Loucy (cell line): ENCODE measurements around the gene PCDHGB4.
"Not testable (repeated sequence)": the region's sequence is repeated elsewhere in the genome, so short reads cannot be mapped to it uniquely, and the experiment has no call there.

ENCODE experiments used
- H2AFZ ChIP-seq: fragments of 200-600 bp; sonication (generic); 2 replicates; pipeline ENCODE4 v1.6.0; 2016; ENCODE audit warnings: antibody characterized with exemption, mild to moderate bottlenecking, low read length, moderate library complexity
- H3F3A ChIP-seq: fragments of 200-600 bp; 2 replicates; pipeline ENCODE4 v1.6.0; 2016; ENCODE audit warnings: antibody characterized with exemption, low read depth, mild to moderate bottlenecking
- H3K27me3 ChIP-seq: fragments of 200-600 bp; sonication (generic); 2 replicates; pipeline ENCODE4 v1.6.1; 2014; ENCODE audit warnings: low read length, mild to moderate bottlenecking; ENCODE audit not compliant: insufficient read depth, poor library complexity, severe bottlenecking
- H3K36me3 ChIP-seq: fragments of 200-600 bp; sonication (generic); 2 replicates; pipeline ENCODE4 v1.6.1; 2016; ENCODE audit warnings: low read length; ENCODE audit not compliant: insufficient read depth
- H3K4me1 ChIP-seq: fragments of 200-600 bp; sonication (generic); 2 replicates; pipeline ENCODE4 v1.5.1; 2014; ENCODE audit warnings: low read length, mild to moderate bottlenecking; ENCODE audit not compliant: insufficient read depth, poor library complexity, severe bottlenecking
- H3K4me2 ChIP-seq: fragments of 200-600 bp; sonication (generic); 2 replicates; pipeline ENCODE4 v1.6.0; 2014; ENCODE audit warnings: antibody characterized with exemption, low read length, low read depth, mild to moderate bottlenecking; ENCODE audit not compliant: poor library complexity, severe bottlenecking
- H3K4me3 ChIP-seq: fragments of 200-600 bp; sonication (generic); 2 replicates; pipeline ENCODE4 v1.5.1; 2014; ENCODE audit warnings: low read length, mild to moderate bottlenecking, mixed read lengths; ENCODE audit not compliant: poor library complexity, severe bottlenecking
- H3K79me2 ChIP-seq: fragments of 200-600 bp; sonication (generic); 2 replicates; pipeline ENCODE4 v1.6.1; 2014; ENCODE audit warnings: low read length; ENCODE audit not compliant: insufficient read depth
- H3K9ac ChIP-seq: fragments of 200-600 bp; sonication (generic); 2 replicates; pipeline ENCODE4 v1.6.0; 2014; ENCODE audit warnings: mild to moderate bottlenecking, low read depth, low read length, moderate library complexity; ENCODE audit not compliant: poor library complexity, severe bottlenecking
- H3K9me2 ChIP-seq: fragments of 200-600 bp; sonication (generic); replicated peaks from 2 replicates; pipeline ENCODE4 v1.6.1; 2016; ENCODE audit warnings: low read depth, low read length, mixed read lengths
- H3K9me3 ChIP-seq: fragments of 200-600 bp; sonication (generic); 2 replicates; pipeline ENCODE4 v1.6.1; 2014; ENCODE audit warnings: mild to moderate bottlenecking, antibody characterized with exemption, low read length, low read depth; ENCODE audit not compliant: insufficient read depth
- H4K20me1 ChIP-seq: fragments of 200-600 bp; sonication (generic); 2 replicates; pipeline ENCODE4 v1.6.0; 2014; ENCODE audit warnings: antibody characterized with exemption, low read length, mild to moderate bottlenecking; ENCODE audit not compliant: insufficient read depth, poor library complexity, severe bottlenecking
- EZH2phosphoT487 ChIP-seq: fragments of 200-600 bp; IDR thresholded peaks from 2 replicates; pipeline ENCODE4 v1.6.1; 2018; ENCODE audit warnings: antibody characterized with exemption, mild to moderate bottlenecking, moderate library complexity, borderline replicate concordance
- TF ChIP-seq, protein P1 (sequence below): fragments of 200-600 bp; sonication (generic); conservative IDR thresholded peaks from 2 replicates; pipeline ENCODE4 v1.5.1; 2014; ENCODE audit warnings: mild to moderate bottlenecking, antibody characterized with exemption, low read length

Gene PCDHGB4

DNA sequence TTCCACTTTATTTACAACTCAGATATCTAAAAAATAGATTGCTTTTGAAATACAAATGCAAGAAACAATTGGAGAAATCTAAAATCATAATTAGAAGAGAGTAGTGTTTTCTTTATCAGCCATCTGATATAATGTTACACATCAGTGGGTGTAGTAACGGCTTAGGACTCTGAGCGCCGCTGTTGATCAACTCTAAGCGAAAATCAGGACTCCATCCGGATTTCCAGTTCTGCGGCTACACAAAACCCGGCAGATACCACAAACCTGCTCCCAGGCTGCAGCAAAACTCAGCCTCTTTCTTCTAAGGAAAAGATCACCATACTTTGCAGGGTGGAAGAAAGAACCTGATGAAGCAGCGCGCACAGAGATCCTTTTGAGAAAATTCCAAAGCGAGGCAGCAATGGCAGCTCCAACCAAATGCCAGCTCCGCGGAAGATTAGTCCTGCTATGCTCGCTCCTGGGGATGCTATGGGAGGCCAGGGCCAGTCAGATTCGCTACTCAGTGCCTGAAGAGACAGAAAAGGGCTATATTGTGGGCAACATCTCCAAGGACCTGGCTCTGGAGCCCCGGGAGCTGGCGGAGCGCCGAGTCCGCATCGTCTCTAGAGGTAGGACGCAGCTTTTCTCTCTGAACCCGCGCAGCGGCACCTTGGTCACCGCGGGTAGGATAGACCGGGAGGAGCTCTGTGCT is 15.2 kb downstream of the PCDHGB4 start, which contains the start of gene PCDHGA9:
PCDHGA9 (plus strand) TSS at position 226 of the 691 bp plus-strand sequence; CDS start at position 401, 175 bp downstream.
- Histone ChIP-seq H2AFZ (no peak within 1 kb of the TSS), H3K27me3 (no peaks in the 10 kb centered on the region), H3F3A (no peaks in the 10 kb centered on the region), H3K4me1 (no peaks in the 10 kb centered on the region), H3K79me2 (no peaks in the 10 kb centered on the region), H3K9me2 (no peaks in the 10 kb centered on the region), H3K4me3 (no peak within 1 kb of the TSS), H3K36me3 (no peaks in the 10 kb centered on the region), H3K4me2 (no peak within 1 kb of the TSS), H3K9me3 (no peaks in the 10 kb centered on the region), H4K20me1 (no peaks in the 10 kb centered on the region), H3K9ac (no peak within 1 kb of the TSS)
- TF ChIP-seq, protein P1, sequence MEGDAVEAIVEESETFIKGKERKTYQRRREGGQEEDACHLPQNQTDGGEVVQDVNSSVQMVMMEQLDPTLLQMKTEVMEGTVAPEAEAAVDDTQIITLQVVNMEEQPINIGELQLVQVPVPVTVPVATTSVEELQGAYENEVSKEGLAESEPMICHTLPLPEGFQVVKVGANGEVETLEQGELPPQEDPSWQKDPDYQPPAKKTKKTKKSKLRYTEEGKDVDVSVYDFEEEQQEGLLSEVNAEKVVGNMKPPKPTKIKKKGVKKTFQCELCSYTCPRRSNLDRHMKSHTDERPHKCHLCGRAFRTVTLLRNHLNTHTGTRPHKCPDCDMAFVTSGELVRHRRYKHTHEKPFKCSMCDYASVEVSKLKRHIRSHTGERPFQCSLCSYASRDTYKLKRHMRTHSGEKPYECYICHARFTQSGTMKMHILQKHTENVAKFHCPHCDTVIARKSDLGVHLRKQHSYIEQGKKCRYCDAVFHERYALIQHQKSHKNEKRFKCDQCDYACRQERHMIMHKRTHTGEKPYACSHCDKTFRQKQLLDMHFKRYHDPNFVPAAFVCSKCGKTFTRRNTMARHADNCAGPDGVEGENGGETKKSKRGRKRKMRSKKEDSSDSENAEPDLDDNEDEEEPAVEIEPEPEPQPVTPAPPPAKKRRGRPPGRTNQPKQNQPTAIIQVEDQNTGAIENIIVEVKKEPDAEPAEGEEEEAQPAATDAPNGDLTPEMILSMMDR, result peak; percentile 36
- no peak for TF ChIP-seq EZH2phosphoT487

DNA sequence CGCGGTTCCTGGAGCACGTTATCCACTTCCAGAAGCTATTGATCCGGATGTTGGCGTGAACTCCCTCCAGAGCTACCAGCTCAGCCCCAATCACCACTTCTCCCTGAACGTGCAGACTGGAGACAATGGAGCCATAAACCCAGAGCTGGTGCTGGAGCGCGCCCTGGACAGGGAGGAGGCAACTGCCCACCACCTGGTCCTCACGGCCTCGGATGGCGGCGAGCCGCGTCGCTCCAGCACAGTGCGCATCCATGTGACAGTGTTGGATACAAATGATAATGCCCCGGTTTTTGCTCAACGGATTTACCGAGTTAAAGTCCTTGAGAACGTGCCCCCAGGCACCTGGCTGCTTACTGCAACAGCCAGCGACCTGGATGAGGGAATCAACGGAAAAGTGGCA is 15.9 kb downstream of the PCDHGB4 start:
- no peak overlapping the region for H3K9ac ChIP-seq
- H3K27me3 ChIP-seq, result no peaks in the 10 kb centered on the region
- no peak overlapping the region for H3K4me2 ChIP-seq
- H3K9me2 ChIP-seq, result no peaks in the 10 kb centered on the region
- H3K36me3 ChIP-seq, result no peaks in the 10 kb centered on the region
- H2AFZ ChIP-seq, result no peak overlapping the region
- H3K9me3 ChIP-seq, result no peaks in the 10 kb centered on the region
- H4K20me1 ChIP-seq, result no peaks in the 10 kb centered on the region
- TF ChIP-seq EZH2phosphoT487, result no peak
- TF ChIP-seq, protein P1, result no peak
- H3K4me1 ChIP-seq, result no peaks in the 10 kb centered on the region
- no peaks in the 10 kb centered on the region for H3F3A ChIP-seq
- no peak overlapping the region for H3K4me3 ChIP-seq
- no peaks in the 10 kb centered on the region for H3K79me2 ChIP-seq

DNA sequence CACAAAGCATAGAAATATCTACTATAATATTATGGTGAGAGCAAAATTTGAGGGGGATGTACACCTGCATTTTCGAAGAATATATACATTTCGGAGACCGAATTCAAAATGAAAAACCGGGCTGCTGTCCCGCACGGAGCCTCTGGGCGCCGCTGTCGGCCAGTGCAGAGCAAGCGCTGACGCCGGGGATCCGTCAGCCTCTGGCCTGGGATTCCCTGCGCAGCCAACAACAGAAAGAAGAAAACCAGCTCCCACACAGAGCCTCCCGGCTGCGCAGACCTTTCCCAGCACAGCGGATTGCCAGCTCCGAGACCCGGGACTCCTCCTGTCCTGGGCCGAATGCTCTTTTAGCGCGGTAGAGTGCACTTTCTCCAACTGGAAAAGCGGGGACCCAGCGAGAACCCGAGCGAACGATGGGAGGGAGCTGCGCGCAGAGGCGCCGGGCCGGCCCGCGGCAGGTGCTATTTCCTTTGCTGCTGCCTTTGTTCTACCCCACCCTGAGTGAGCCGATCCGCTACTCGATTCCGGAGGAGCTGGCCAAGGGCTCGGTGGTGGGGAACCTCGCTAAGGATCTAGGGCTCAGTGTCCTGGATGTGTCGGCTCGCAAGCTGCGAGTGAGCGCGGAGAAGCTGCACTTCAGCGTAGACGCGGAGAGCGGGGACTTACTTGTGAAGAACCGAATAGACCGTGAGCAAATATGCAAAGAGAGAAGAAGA is 20.4 kb downstream of the PCDHGB4 start, which contains the start of gene PCDHGB6:
PCDHGB6 (plus strand) TSS at position 232 of the 716 bp plus-strand sequence; CDS start at position 414, 182 bp downstream.
- H3K79me2 ChIP-seq, H3K36me3 ChIP-seq, H3K4me1 ChIP-seq, H3K9me3 ChIP-seq, H4K20me1 ChIP-seq, H3K9ac ChIP-seq, H3K27me3 ChIP-seq, H3K9me2 ChIP-seq, H3K4me2 ChIP-seq, H3K4me3 ChIP-seq, H3F3A ChIP-seq, H2AFZ ChIP-seq: not testable (repeated sequence)
